Measurements from ENCODE around the gene RFX1.

The RFX1 gene

GRCh38 chr19:13996928-13997630 is 9.0 kb downstream of the RFX1 start:
- in situ Hi-C loops (cut with HindIII; ENCODE audit: low pct_ligation_motif_present, low sequenced_read_pairs) = no loop called here
- H3K4me3 ChIP-seq (ENCODE audit: low read depth, low read length) = no peak overlapping the region
- peaks cover 7% of the 10 kb centered on the region for H3K36me3 ChIP-seq (replicated peaks)
- TF ChIP-seq CTCF (IDR thresholded peaks at IDR 0.05; ENCODE audit: low read depth, low read length, missing control alignments) = no peak
- no peak for DNase-seq
- H3K27me3 ChIP-seq (replicated peaks) = no peaks in the 10 kb centered on the region
- no peak overlapping the region for H3K27ac ChIP-seq

GRCh38 chr19:13995878-13996765 is 10.0 kb downstream of the RFX1 start:
- peaks cover 8% of the 10 kb centered on the region for H3K36me3 ChIP-seq (replicated peaks)
- no peak overlapping the region for H3K4me3 ChIP-seq (ENCODE audit: low read depth, low read length)
- no peak for TF ChIP-seq CTCF (IDR thresholded peaks at IDR 0.05; ENCODE audit: low read depth, low read length, missing control alignments)
- in situ Hi-C loops (cut with HindIII; ENCODE audit: low pct_ligation_motif_present, low sequenced_read_pairs) = no loop called here
- no peak for DNase-seq
- no peak overlapping the region for H3K27ac ChIP-seq
- no peaks in the 10 kb centered on the region for H3K27me3 ChIP-seq (replicated peaks)

DNA sequence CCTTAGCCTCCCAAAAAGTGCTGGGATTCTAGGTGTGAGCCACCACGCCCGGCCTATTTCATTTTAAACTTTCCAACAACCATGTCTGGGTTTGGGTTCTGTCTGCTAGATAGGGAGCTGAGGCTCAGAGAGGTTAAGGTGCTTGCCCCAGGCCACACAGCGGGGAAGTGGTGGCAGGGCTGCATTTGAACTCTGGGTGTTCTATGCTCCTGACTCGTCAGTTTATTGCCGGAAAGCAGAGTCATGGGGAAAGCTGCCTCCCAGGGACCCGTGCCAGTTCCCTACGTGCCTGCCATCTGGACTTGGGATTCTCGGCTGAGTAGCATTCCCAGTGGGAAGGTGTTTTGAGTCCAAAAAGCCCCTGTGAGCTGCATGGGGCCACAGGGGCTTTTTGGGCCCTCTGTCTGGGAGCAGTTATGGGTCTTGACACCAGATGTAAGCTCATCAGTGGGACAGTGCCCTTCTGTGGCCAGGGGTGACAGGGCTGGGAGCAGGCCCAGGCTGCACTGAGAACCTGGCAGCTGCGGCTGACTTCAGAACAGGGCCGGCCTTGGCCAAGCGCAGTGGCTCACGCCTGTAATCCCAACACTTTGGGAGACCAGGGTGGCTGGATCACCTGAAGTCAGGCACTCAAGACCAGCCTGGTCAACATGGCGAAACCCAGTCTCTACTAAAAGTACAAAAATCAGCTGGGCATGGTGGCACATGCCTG is 10.9 kb downstream of the RFX1 start:
- Histone ChIP-seq H3K4me3 (ENCODE audit: low read depth, low read length) (no peak overlapping the region), H3K27me3 (replicated peaks) (no peaks in the 10 kb centered on the region), H3K36me3 (replicated peaks) (peaks cover 11% of the 10 kb centered on the region), H3K27ac (no peak overlapping the region)
- DNase-seq = no peak
- in situ Hi-C loops (cut with HindIII; ENCODE audit: low pct_ligation_motif_present, low sequenced_read_pairs) = no loop called here
- no peak for TF ChIP-seq CTCF (IDR thresholded peaks at IDR 0.05; ENCODE audit: low read depth, low read length, missing control alignments)

DNA sequence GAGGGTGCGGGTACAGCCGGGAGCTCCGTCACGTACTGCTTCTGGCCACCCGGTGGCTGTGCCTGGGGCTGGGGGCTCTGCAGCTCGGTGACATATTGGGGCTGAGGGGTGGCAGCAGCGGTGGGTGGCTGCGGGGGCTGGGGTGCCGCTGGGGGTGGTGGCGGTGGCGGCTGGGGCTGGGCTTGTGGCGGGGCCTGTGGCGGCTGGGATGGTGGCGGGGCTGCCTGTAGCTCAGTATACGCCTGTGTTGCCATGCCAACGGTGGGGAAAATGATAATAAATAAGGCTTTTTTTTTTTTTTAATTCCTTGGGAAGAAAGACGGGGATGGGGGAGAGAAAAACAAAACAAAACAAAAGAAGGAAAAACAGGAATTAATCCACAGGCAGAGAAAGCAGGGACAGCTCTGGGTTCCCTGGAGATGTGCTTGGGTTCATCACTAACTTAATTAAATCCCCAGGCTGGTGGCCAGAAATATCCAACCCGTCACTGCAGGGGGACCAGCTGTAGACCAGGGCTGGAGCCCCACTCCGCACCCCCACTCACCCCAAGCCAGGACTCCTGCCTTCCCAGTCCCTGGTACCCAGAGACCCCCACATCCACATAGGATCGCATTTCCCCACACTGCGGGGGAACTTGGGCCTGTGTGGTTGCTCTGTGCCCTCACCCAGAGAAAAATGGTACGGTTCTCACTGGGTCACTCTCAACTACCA is 12.4 kb downstream of the RFX1 start:
- Histone ChIP-seq H3K4me3 (ENCODE audit: low read depth, low read length) (no peak overlapping the region), H3K27me3 (replicated peaks) (no peaks in the 10 kb centered on the region), H3K36me3 (replicated peaks) (peaks cover 14% of the 10 kb centered on the region), H3K27ac (no peak overlapping the region)
- TF ChIP-seq CTCF (IDR thresholded peaks at IDR 0.05; ENCODE audit: low read depth, low read length, missing control alignments) = no peak
- DNase-seq = peak; percentile 40
- in situ Hi-C loops (cut with HindIII; ENCODE audit: low pct_ligation_motif_present, low sequenced_read_pairs) = no loop called here

- no peak overlapping the region for H3K27ac ChIP-seq
- no peak for DNase-seq
- in situ Hi-C loops (cut with HindIII; ENCODE audit: low pct_ligation_motif_present, low sequenced_read_pairs) = no loop called here
- H3K27me3 ChIP-seq (replicated peaks) = no peaks in the 10 kb centered on the region
- TF ChIP-seq CTCF (IDR thresholded peaks at IDR 0.05; ENCODE audit: low read depth, low read length, missing control alignments) = no peak
- H3K4me3 ChIP-seq (ENCODE audit: low read depth, low read length) = no peak overlapping the region
- peaks cover 14% of the 10 kb centered on the region for H3K36me3 ChIP-seq (replicated peaks)
Observed at GRCh38 chr19:13992025-13992424, 14.1 kb downstream of the RFX1 start.
